IMR-90 (cell line): ENCODE results near the gene WEE2. TPM values are rescaled to one million over a fixed set of nuclear protein-coding genes. Genes with fewer than 3 reads are reported as not detected.

Source experiments
- ATAC-seq: fragments of 200-7000 bp; cut with Tn5 transposase; 2 replicates; pipeline ENCODE4 v1.9.1; 2020; ENCODE audit warnings: low read depth, mild to moderate bottlenecking, moderate library complexity
- BruUV-seq: library from RNA; stranded (reverse); fragments of 400-500 nt; replicated peaks from 2 replicates; lab custom pipeline; 2021; lab: Mats Ljungman, UMichigan
- CTCF ChIA-PET: fragments of 300-600 bp; formaldehyde crosslinking; extraction: SDS; loops from one replicate; lab custom pipeline; 2021; ENCODE audit warnings: antibody characterized with exemption; lab: Yijun Ruan, JAX
- POLR2A ChIA-PET: fragments of 300-600 bp; sonication (Branson Sonifier 250); formaldehyde crosslinking; loops from one replicate; lab custom pipeline; 2022; ENCODE audit warnings: antibody characterized with exemption; ENCODE audit not compliant: unreplicated experiment; lab: Charles Lee
- DNase-seq: peaks from one replicate; pipeline ENCODE4 v3.0.0; 2013
- H2AFZ ChIP-seq: replicated peaks from 2 replicates; pipeline ENCODE3; 2013; ENCODE audit warnings: low read length, mild to moderate bottlenecking; ENCODE audit not compliant: poor library complexity
- H2AK5ac ChIP-seq: 2 replicates; pipeline ENCODE4 v1.6.1; 2013; ENCODE audit warnings: low read depth, low read length, inconsistent platforms
- H2AK9ac ChIP-seq: replicated peaks from 2 replicates; pipeline ENCODE3; 2013; ENCODE audit warnings: mild to moderate bottlenecking, low read depth, low read length, moderate library complexity; ENCODE audit not compliant: poor library complexity
- H2BK120ac ChIP-seq: 2 replicates; pipeline ENCODE4 v1.6.1; 2013; ENCODE audit warnings: low read depth, low read length, inconsistent platforms
- H2BK15ac ChIP-seq: 3 replicates; pipeline ENCODE4 v1.6.1; 2013; ENCODE audit warnings: low read depth, low read length, inconsistent platforms
- H2BK20ac ChIP-seq: 2 replicates; pipeline ENCODE4 v1.6.1; 2013; ENCODE audit warnings: low read depth, mild to moderate bottlenecking, inconsistent platforms, low read length, moderate library complexity
- H2BK5ac ChIP-seq: 2 replicates; pipeline ENCODE4 v1.6.1; 2013; ENCODE audit warnings: mild to moderate bottlenecking, low read depth, low read length, inconsistent platforms; ENCODE audit not compliant: poor library complexity, severe bottlenecking
- H3K14ac ChIP-seq: replicated peaks from 2 replicates; pipeline ENCODE4 v1.6.1; 2013; ENCODE audit warnings: low read depth, low read length, inconsistent platforms
- H3K18ac ChIP-seq: 2 replicates; pipeline ENCODE4 v1.6.1; 2013; ENCODE audit warnings: low read depth, low read length, control low read depth
- H3K23ac ChIP-seq: 2 replicates; pipeline ENCODE4 v1.6.1; 2013; ENCODE audit warnings: low read depth, low read length, inconsistent platforms
- H3K27ac ChIP-seq: 2 replicates; pipeline ENCODE4 v1.5.1; 2013; ENCODE audit warnings: mild to moderate bottlenecking, control low read depth, low read length; ENCODE audit not compliant: insufficient read depth
- H3K27me3 ChIP-seq: 2 replicates; pipeline ENCODE4 v1.6.1; 2013; ENCODE audit warnings: low read length; ENCODE audit not compliant: control insufficient read depth, insufficient read depth
- H3K36me3 ChIP-seq: 2 replicates; pipeline ENCODE4 v1.6.1; 2013; ENCODE audit warnings: low read length, mixed read lengths; ENCODE audit not compliant: control insufficient read depth, insufficient read depth
- H3K4ac ChIP-seq: 2 replicates; pipeline ENCODE4 v1.6.1; 2013; ENCODE audit warnings: low read depth, low read length, inconsistent platforms
- H3K4me1 ChIP-seq: 2 replicates; pipeline ENCODE4 v1.6.1; 2013; ENCODE audit warnings: low read length, mixed read lengths; ENCODE audit not compliant: control insufficient read depth, insufficient read depth
- H3K4me2 ChIP-seq: 2 replicates; pipeline ENCODE4 v1.6.1; 2013; ENCODE audit warnings: low read depth, mild to moderate bottlenecking, control low read depth, low read length, moderate library complexity
- H3K4me3 ChIP-seq: 2 replicates; pipeline ENCODE4 v1.5.1; 2013; ENCODE audit warnings: low read depth, mild to moderate bottlenecking, control low read depth, low read length, moderate library complexity; ENCODE audit not compliant: insufficient read depth
- H3K56ac ChIP-seq: 2 replicates; pipeline ENCODE4 v1.6.1; 2013; ENCODE audit warnings: low read length, inconsistent platforms; ENCODE audit not compliant: insufficient read depth; ENCODE audit errors: extremely low read depth
- H3K79me1 ChIP-seq, 2 experiments: 2 replicates each; pipeline ENCODE4 v1.6.1; 2013; ENCODE audit warnings: low read length in 2 of 2, inconsistent platforms in 1 of 2, low read depth in 1 of 2
- H3K9ac ChIP-seq: 2 replicates; pipeline ENCODE4 v1.6.1; 2013; ENCODE audit warnings: low read depth, low read length, control low read depth
- H3K9me1 ChIP-seq: 2 replicates; pipeline ENCODE4 v1.6.1; 2013; ENCODE audit warnings: low read length, inconsistent platforms; ENCODE audit not compliant: insufficient read depth
- H3K9me3 ChIP-seq: 2 replicates; pipeline ENCODE4 v1.6.1; 2013; ENCODE audit warnings: low read length; ENCODE audit not compliant: control insufficient read depth, insufficient read depth
- H4K20me1 ChIP-seq: 2 replicates; pipeline ENCODE4 v1.6.1; 2013; ENCODE audit warnings: low read length, inconsistent platforms; ENCODE audit not compliant: insufficient read depth
- H4K5ac ChIP-seq: 2 replicates; pipeline ENCODE4 v1.6.1; 2013; ENCODE audit warnings: mild to moderate bottlenecking, low read depth, low read length, control low read depth
- H4K8ac ChIP-seq, 2 experiments: 2 replicates each; pipeline ENCODE4 v1.6.1; 2013; ENCODE audit warnings: low read depth in 2 of 2, low read length in 2 of 2, control low read depth in 1 of 2, inconsistent platforms in 1 of 2
- H4K91ac ChIP-seq: 2 replicates; pipeline ENCODE4 v1.6.1; 2013; ENCODE audit warnings: low read depth, low read length, inconsistent platforms; ENCODE audit not compliant: insufficient read depth
- BHLHE40 ChIP-seq: fragments of 150-350 bp; IDR thresholded peaks from 2 replicates; pipeline ENCODE4 v1.6.1; 2016; ENCODE audit warnings: mild to moderate bottlenecking, low read depth, low read length
- CHD1 ChIP-seq: IDR thresholded peaks from 2 replicates; pipeline ENCODE4 v1.6.1; 2012; ENCODE audit warnings: low read depth, low read length, improper control_type of control experiment
- FOS ChIP-seq: fragments of 150-350 bp; IDR thresholded peaks from 2 replicates; pipeline ENCODE4 v1.6.1; 2016; ENCODE audit warnings: low read depth, low read length
- MAZ ChIP-seq: IDR thresholded peaks from 2 replicates; pipeline ENCODE4 v1.6.1; 2012; ENCODE audit warnings: low read depth, mild to moderate bottlenecking, low read length, improper control_type of control experiment, moderate library complexity, borderline replicate concordance
- MXI1 ChIP-seq: IDR thresholded peaks from 2 replicates; pipeline ENCODE4 v1.6.1; 2012; ENCODE audit warnings: low read depth, mild to moderate bottlenecking, low read length, moderate library complexity, borderline replicate concordance
- NFE2L2 ChIP-seq: fragments of 150-350 bp; IDR thresholded peaks from 2 replicates; pipeline ENCODE4 v1.6.1; 2016; ENCODE audit warnings: low read depth, mild to moderate bottlenecking, low read length
- RCOR1 ChIP-seq: IDR thresholded peaks from 2 replicates; pipeline ENCODE4 v1.6.1; 2012; ENCODE audit warnings: mild to moderate bottlenecking, low read length, improper control_type of control experiment; ENCODE audit not compliant: insufficient replicate concordance
- WGBS, 2 experiments: methylation state at CpG; one replicate each; pipeline versions ENCODE4 v1.1.5 to v1.1.7; 2013; ENCODE audit warnings: missing lambda C conversion rate in 2 of 2; ENCODE audit not compliant: insufficient read length in 1 of 2; ENCODE audit errors: extremely low coverage in 2 of 2; 5-methylcytosine and 5-hydroxymethylcytosine counted together
- dilution Hi-C: fragments of 300-500 bp; cut with HindIII; formaldehyde crosslinking; loops from one replicate; pipeline ENCODE4 v1.14.3; 2018; ENCODE audit warnings: low sequenced_read_pairs; ENCODE audit not compliant: unreplicated experiment
- in situ Hi-C: fragments of 300-500 bp; cut with MboI; formaldehyde crosslinking; loops from 3 replicates; pipeline ENCODE4 v1.14.3; 2019; ENCODE audit warnings: low sequenced_read_pairs, inconsistent platforms, mixed read lengths
- intact Hi-C: fragments of 100-400 bp; cut with micrococcal nuclease; formaldehyde crosslinking; loops from 2 replicates; pipeline ENCODE4 v1.10.0; 2022
- polyA plus RNA-seq, 3 experiments: library from polyadenylated mRNA; depleted of rRNA; stranded (reverse); fragments of >200 nt; gene quantifications; 2 replicates each; pipeline ENCODE4 v1.2.3, GENCODE V29; 2012; ENCODE audit warnings: low replicate concordance in 1 of 3
- total RNA-seq: library from RNA; depleted of rRNA; stranded (reverse); fragments of >200 nt; gene quantifications from 2 replicates; pipeline ENCODE4 v1.2.3, GENCODE V29; 2012
- TF ChIP-seq, protein P1 (sequence below): fragments of 150-350 bp; IDR thresholded peaks from 2 replicates; pipeline ENCODE4 v1.6.1; 2016; ENCODE audit warnings: low read depth, mild to moderate bottlenecking, low read length, moderate library complexity, borderline replicate concordance

WEE2 gene
- total and polyA plus RNA-seq, 2 of the 4 experiments (the other 2 are of a cell fraction) = not detected

DNA sequence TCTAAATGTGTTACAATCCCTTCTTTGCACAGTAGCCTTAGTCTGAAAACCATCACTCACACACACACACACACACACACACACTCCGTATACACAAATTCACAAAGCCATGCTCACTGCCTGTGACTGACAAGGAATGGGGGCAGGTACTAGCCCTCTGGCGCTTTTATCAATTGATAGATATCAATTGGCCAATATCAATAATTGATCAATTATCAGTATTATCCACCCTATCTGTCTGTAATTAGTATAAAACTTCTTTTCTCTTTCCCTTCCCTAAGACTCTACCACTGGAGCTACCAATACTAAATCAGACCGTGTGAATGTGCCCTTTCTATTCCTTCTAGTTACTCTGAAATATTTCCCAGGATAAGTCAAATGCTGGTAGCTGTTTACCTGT lies 8.3 kb upstream of the WEE2 start:
- CTCF ChIA-PET = no interaction called here
- no peak overlapping the region for H3K27ac ChIP-seq
- DNase-seq = no peak
- no peak overlapping the region for H3K14ac ChIP-seq
- no peak overlapping the region for H3K23ac ChIP-seq
- dilution Hi-C loops = no loop called here
- no peak overlapping the region for H2BK120ac ChIP-seq
- no peak overlapping the region for H4K8ac ChIP-seq
- no peak overlapping the region for H2AK9ac ChIP-seq
- no TSS peak for BruUV-seq
- H3K56ac ChIP-seq = no peak overlapping the region
- H3K9me1 ChIP-seq = no peaks in the 10 kb centered on the region
- TF ChIP-seq, protein P1, sequence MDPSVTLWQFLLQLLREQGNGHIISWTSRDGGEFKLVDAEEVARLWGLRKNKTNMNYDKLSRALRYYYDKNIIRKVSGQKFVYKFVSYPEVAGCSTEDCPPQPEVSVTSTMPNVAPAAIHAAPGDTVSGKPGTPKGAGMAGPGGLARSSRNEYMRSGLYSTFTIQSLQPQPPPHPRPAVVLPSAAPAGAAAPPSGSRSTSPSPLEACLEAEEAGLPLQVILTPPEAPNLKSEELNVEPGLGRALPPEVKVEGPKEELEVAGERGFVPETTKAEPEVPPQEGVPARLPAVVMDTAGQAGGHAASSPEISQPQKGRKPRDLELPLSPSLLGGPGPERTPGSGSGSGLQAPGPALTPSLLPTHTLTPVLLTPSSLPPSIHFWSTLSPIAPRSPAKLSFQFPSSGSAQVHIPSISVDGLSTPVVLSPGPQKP = no peak
- TF ChIP-seq MAZ (no peak), FOS (no peak), BHLHE40 (no peak), CHD1 (no peak), MXI1 (no peak), RCOR1 (no peak), NFE2L2 (no peak)
- POLR2A ChIA-PET = no interaction called here
- no peak overlapping the region for H2AFZ ChIP-seq
- no peak overlapping the region for H3K4me2 ChIP-seq
- H2BK15ac ChIP-seq = no peak overlapping the region
- H2AK5ac ChIP-seq = no peak overlapping the region
- no peak for ATAC-seq
- no peak overlapping the region for H3K18ac ChIP-seq
- no peak overlapping the region for H4K91ac ChIP-seq
- peaks cover 8 to 11% of the 10 kb centered on the region in 2 experiments; a peak in 2 of 4 replicates for H3K79me1 ChIP-seq
- H4K20me1 ChIP-seq = no peaks in the 10 kb centered on the region; the same call in 1 of the 2 replicates
- H2BK5ac ChIP-seq = no peak overlapping the region
- no peak overlapping the region for H4K5ac ChIP-seq
- no peak overlapping the region for H3K4ac ChIP-seq
- H3K9ac ChIP-seq = no peak overlapping the region
- H3K27me3 ChIP-seq = peaks cover 3% of the 10 kb centered on the region; the same call in 1 of the 2 replicates
- no peaks in the 10 kb centered on the region for H3K9me3 ChIP-seq
- in situ Hi-C loops = no loop called here
- H3K4me3 ChIP-seq = no peak overlapping the region
- H3K4me1 ChIP-seq = peaks cover 1% of the 10 kb centered on the region; the same call in 1 of the 2 replicates
- intact Hi-C loops = no loop called here
- no peak overlapping the region for H2BK20ac ChIP-seq
- WGBS, 2 experiments = no CpG with 5 or more reads among the region's 3 CpGs
- H3K36me3 ChIP-seq = no peaks in the 10 kb centered on the region
